ENCODE data around the gene COL23A1. TPM values are rescaled to one million over a fixed set of nuclear protein-coding genes. Genes with fewer than 3 reads are reported as not detected.

The COL23A1 gene
- total RNA-seq, 1 donor from 2014 or later: 2.9 TPM

DNA sequence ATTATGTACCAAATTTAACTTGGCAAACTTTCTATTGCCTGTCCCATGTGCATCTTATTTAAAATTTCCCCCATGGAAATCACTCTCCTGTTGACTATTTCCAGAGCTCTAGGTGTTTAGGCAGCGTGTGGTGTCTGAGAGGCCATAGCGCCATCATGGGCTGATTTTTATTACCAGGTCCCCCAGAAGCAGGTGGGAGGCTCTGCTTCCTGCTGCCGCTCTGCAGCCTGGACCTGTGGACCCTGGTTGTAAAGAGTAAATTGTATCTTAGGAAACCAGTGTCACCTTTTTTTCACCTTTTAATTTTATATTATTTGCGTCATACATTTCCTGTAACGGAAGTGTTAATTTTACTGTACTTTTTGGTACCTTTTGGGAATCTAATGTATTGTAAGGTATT lies 379.5 kb downstream of the COL23A1 start:
- no peak overlapping the region for H3K27ac Mint-ChIP-seq (ENCODE audit: unreplicated experiment)
- H3K4me3 Mint-ChIP-seq (ENCODE audit: unreplicated experiment): no peak overlapping the region
- DNase-seq: no peak
- TF ChIP-seq, protein P1, sequence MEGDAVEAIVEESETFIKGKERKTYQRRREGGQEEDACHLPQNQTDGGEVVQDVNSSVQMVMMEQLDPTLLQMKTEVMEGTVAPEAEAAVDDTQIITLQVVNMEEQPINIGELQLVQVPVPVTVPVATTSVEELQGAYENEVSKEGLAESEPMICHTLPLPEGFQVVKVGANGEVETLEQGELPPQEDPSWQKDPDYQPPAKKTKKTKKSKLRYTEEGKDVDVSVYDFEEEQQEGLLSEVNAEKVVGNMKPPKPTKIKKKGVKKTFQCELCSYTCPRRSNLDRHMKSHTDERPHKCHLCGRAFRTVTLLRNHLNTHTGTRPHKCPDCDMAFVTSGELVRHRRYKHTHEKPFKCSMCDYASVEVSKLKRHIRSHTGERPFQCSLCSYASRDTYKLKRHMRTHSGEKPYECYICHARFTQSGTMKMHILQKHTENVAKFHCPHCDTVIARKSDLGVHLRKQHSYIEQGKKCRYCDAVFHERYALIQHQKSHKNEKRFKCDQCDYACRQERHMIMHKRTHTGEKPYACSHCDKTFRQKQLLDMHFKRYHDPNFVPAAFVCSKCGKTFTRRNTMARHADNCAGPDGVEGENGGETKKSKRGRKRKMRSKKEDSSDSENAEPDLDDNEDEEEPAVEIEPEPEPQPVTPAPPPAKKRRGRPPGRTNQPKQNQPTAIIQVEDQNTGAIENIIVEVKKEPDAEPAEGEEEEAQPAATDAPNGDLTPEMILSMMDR (IDR thresholded peaks at IDR 0.05; ENCODE audit: partially characterized antibody, unreplicated experiment): no peak
- peaks cover 15% of the 10 kb centered on the region for H3K9me3 Mint-ChIP-seq (ENCODE audit: unreplicated experiment)
- peaks cover 13% of the 10 kb centered on the region for H3K4me1 Mint-ChIP-seq (ENCODE audit: low read depth, unreplicated experiment)
- no peaks in the 10 kb centered on the region for H3K36me3 Mint-ChIP-seq (ENCODE audit: unreplicated experiment)
- peaks cover 7% of the 10 kb centered on the region for H3K27me3 Mint-ChIP-seq (ENCODE audit: unreplicated experiment)

GRCh38 chr5:178210073-178210535 lies 380.1 kb downstream of the COL23A1 start:
- Mint-ChIP-seq H3K27ac (ENCODE audit: unreplicated experiment) (peak overlapping the region; percentile 38), H3K27me3 (ENCODE audit: unreplicated experiment) (peaks cover 7% of the 10 kb centered on the region), H3K4me1 (ENCODE audit: low read depth, unreplicated experiment) (peaks cover 14% of the 10 kb centered on the region), H3K4me3 (ENCODE audit: unreplicated experiment) (no peak overlapping the region), H3K9me3 (ENCODE audit: unreplicated experiment) (peaks cover 16% of the 10 kb centered on the region), H3K36me3 (ENCODE audit: unreplicated experiment) (no peaks in the 10 kb centered on the region)
- DNase-seq: no peak
- TF ChIP-seq, protein P1 (IDR thresholded peaks at IDR 0.05; ENCODE audit: partially characterized antibody, unreplicated experiment): no peak

DNA sequence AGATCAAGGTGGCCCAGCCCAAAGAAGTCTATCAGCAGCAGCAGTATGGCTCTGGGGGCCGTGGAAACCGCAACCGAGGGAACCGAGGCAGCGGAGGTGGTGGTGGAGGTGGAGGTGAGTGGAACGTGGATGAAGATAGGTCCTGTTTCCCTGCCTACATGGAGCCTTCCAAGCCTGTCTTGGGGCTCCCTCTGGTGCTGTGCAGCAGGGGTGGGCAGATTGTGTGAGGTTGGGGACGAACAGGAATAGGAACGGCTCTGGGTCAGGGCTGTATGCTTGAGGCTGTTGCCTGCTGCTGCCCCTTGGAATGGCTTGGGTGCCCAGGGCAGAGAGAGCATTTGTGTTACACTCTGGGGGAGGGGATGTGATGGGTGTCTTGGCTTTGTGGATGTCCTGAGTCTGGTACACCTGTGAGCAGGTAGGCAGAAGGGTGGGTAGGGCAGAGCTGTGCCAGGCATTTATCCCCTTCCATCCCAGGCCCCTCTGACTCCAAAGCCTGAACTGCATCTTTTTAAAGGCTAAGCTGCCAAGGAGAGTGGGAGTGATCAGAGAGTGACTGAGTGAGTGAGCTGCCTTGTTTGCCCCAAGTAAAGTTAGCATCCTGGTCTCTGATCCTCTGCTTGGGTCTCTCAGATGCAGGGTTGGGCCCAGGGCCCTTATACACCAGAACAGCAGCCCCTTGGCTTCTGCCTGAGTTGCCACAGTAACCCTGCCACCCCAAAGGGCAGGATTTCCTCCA lies 380.7 kb downstream of the COL23A1 start:
- TF ChIP-seq, protein P1 (IDR thresholded peaks at IDR 0.05; ENCODE audit: partially characterized antibody, unreplicated experiment): no peak
- peaks cover 7% of the 10 kb centered on the region for H3K27me3 Mint-ChIP-seq (ENCODE audit: unreplicated experiment)
- H3K4me3 Mint-ChIP-seq (ENCODE audit: unreplicated experiment): no peak overlapping the region
- DNase-seq: no peak
- peaks cover 14% of the 10 kb centered on the region for H3K4me1 Mint-ChIP-seq (ENCODE audit: low read depth, unreplicated experiment)
- H3K27ac Mint-ChIP-seq (ENCODE audit: unreplicated experiment): no peak overlapping the region
- no peaks in the 10 kb centered on the region for H3K36me3 Mint-ChIP-seq (ENCODE audit: unreplicated experiment)
- H3K9me3 Mint-ChIP-seq (ENCODE audit: unreplicated experiment): peaks cover 16% of the 10 kb centered on the region

GRCh38 chr5:178208540-178209227 lies 381.5 kb downstream of the COL23A1 start:
- Mint-ChIP-seq H3K36me3 (ENCODE audit: unreplicated experiment) (no peaks in the 10 kb centered on the region), H3K27me3 (ENCODE audit: unreplicated experiment) (peaks cover 11% of the 10 kb centered on the region), H3K27ac (ENCODE audit: unreplicated experiment) (no peak overlapping the region), H3K9me3 (ENCODE audit: unreplicated experiment) (peaks cover 20% of the 10 kb centered on the region), H3K4me3 (ENCODE audit: unreplicated experiment) (no peak overlapping the region), H3K4me1 (ENCODE audit: low read depth, unreplicated experiment) (peaks cover 14% of the 10 kb centered on the region)
- no peak for DNase-seq
- TF ChIP-seq, protein P1 (IDR thresholded peaks at IDR 0.05; ENCODE audit: partially characterized antibody, unreplicated experiment): peak; percentile 34

GRCh38 chr5:178207917-178208280 lies 382.3 kb downstream of the COL23A1 start:
- no peak for DNase-seq
- peak overlapping the region; percentile 3 for H3K4me3 Mint-ChIP-seq (ENCODE audit: unreplicated experiment)
- H3K27ac Mint-ChIP-seq (ENCODE audit: unreplicated experiment): no peak overlapping the region
- peaks cover 14% of the 10 kb centered on the region for H3K4me1 Mint-ChIP-seq (ENCODE audit: low read depth, unreplicated experiment)
- H3K36me3 Mint-ChIP-seq (ENCODE audit: unreplicated experiment): no peaks in the 10 kb centered on the region
- TF ChIP-seq, protein P1 (IDR thresholded peaks at IDR 0.05; ENCODE audit: partially characterized antibody, unreplicated experiment): no peak
- H3K27me3 Mint-ChIP-seq (ENCODE audit: unreplicated experiment): peaks cover 12% of the 10 kb centered on the region
- peaks cover 18% of the 10 kb centered on the region for H3K9me3 Mint-ChIP-seq (ENCODE audit: unreplicated experiment)

All from glutamatergic neuron (in vitro differentiated cells).